GM12878 (cell line): Measurements from ENCODE around the gene PRR5. TPM values are rescaled to one million over a fixed set of nuclear protein-coding genes. Genes with fewer than 3 reads are reported as not detected.
A peak's percentile ranks its signal among the peaks of the same experiment; 100 is the strongest.

Source experiments
- BRCA1 ChIP-seq: IDR thresholded peaks from 2 replicates; pipeline ENCODE4 v1.6.1; 2011; ENCODE audit warnings: low read depth, low read length, improper control_type of control experiment
- DPF2 ChIP-seq: fragments of 450-650 bp; IDR thresholded peaks from 2 replicates; pipeline ENCODE4 v1.6.1; 2017; ENCODE audit warnings: mild to moderate bottlenecking
- EED ChIP-seq: sonication (generic); IDR thresholded peaks from 2 replicates; pipeline ENCODE4 v1.6.1; 2016; ENCODE audit warnings: antibody characterized with exemption, low read depth
- EGR1 ChIP-seq, 2 experiments: IDR thresholded peaks; 1 replicate in 1 of 2; 2 replicates in 1 of 2; pipeline ENCODE4 v1.6.1; 2011 to 2012; ENCODE audit warnings: low read depth in 2 of 2, low read length in 2 of 2, borderline replicate concordance in 1 of 2, mild to moderate bottlenecking in 1 of 2, moderate library complexity in 1 of 2
- MEF2A ChIP-seq: IDR thresholded peaks from 2 replicates; pipeline ENCODE4 v1.6.1; 2011; ENCODE audit warnings: low read depth, mild to moderate bottlenecking, low read length, moderate library complexity; ENCODE audit not compliant: insufficient read depth
- NR2C1 ChIP-seq: fragments of 450-650 bp; IDR thresholded peaks from 2 replicates; pipeline ENCODE4 v1.6.1; 2017; ENCODE audit warnings: antibody characterized with exemption, mild to moderate bottlenecking, moderate library complexity
- POLR2A ChIP-seq: IDR thresholded peaks from 2 replicates; pipeline ENCODE4 v1.6.1; 2011; ENCODE audit warnings: low read depth, mild to moderate bottlenecking, low read length
- POLR2AphosphoS5 ChIP-seq: IDR thresholded peaks from 2 replicates; pipeline ENCODE4 v1.6.1; 2011; ENCODE audit warnings: mild to moderate bottlenecking, low read length, inconsistent platforms
- RAD21 ChIP-seq: IDR thresholded peaks from 2 replicates; pipeline ENCODE4 v1.6.1; 2011; ENCODE audit warnings: mild to moderate bottlenecking, low read depth, low read length, moderate library complexity; ENCODE audit not compliant: insufficient read depth
- SMARCA5 ChIP-seq: fragments of 450-650 bp; IDR thresholded peaks from 2 replicates; pipeline ENCODE4 v1.6.1; 2017; ENCODE audit warnings: mild to moderate bottlenecking
- ZNF622 ChIP-seq: fragments of 450-650 bp; IDR thresholded peaks from 2 replicates; pipeline ENCODE4 v1.6.1; 2017; ENCODE audit warnings: mild to moderate bottlenecking, inconsistent platforms
- ZZZ3 ChIP-seq: IDR thresholded peaks from 2 replicates; pipeline ENCODE4 v1.6.1; 2011; ENCODE audit warnings: low read depth; ENCODE audit not compliant: control insufficient read depth, insufficient read length
- polyA plus RNA-seq, 11 experiments: library from polyadenylated mRNA; depleted of rRNA in 4 of 11; unstranded in 6 of 11; stranded (reverse) in 5 of 11; fragments of >200 nt; fragmentation: Nextera tagmentation in 4 of 11; fragmentation: Illumina TruSeq in 1 of 11; extraction: Ambion mirVana in 4 of 11; extraction: Trizol in 1 of 11; gene quantifications; 1 replicate in 1 of 11; 2 replicates in 10 of 11; pipeline versions ENCODE4 v1.2.1 to v1.2.3, GENCODE V29; 2011 to 2016; ENCODE audit warnings: inconsistent platforms in 2 of 11, missing spikeins in 2 of 11, low read depth in 1 of 11
- total RNA-seq, 4 experiments: library from RNA; depleted of rRNA in 3 of 4; stranded (reverse); fragments of >200 nt in 3 of 4; fragmentation: Illumina TruSeq in 1 of 4; extraction: Trizol in 1 of 4; gene quantifications; 2 replicates each; pipeline versions ENCODE4 v1.2.1 to v1.2.3, GENCODE V29; 2013 to 2021
- TF ChIP-seq, protein P1 (sequence below): IDR thresholded peaks from 2 replicates; pipeline ENCODE4 v1.6.1; 2011; ENCODE audit warnings: borderline replicate concordance, low read depth, mild to moderate bottlenecking, moderate library complexity, low read length; ENCODE audit not compliant: insufficient read depth, poor library complexity, severe bottlenecking
- TF ChIP-seq, protein P2 (sequence below): IDR thresholded peaks from 2 replicates; pipeline ENCODE4 v1.6.1; 2011; ENCODE audit warnings: low read depth, mild to moderate bottlenecking, low read length, moderate library complexity, borderline replicate concordance; ENCODE audit errors: extremely low read depth
- TF ChIP-seq, protein P3 (sequence below): fragments of 450-650 bp; IDR thresholded peaks from 2 replicates; pipeline ENCODE4 v1.6.1; 2017; ENCODE audit warnings: antibody characterized with exemption, mild to moderate bottlenecking, moderate library complexity
- TF ChIP-seq, protein P4 (sequence below): IDR thresholded peaks from 2 replicates; pipeline ENCODE4 v1.6.1; 2012; ENCODE audit warnings: low read depth, low read length, improper control_type of control experiment
- TF ChIP-seq, protein P5 (sequence below): fragments of 450-650 bp; formaldehyde crosslinking; IDR thresholded peaks from 2 replicates; pipeline ENCODE4 v1.4.0; 2022; ENCODE audit warnings: mild to moderate bottlenecking, moderate library complexity
- TF ChIP-seq, protein P6 (sequence below): fragments of 450-650 bp; conservative IDR thresholded peaks from 2 replicates; pipeline ENCODE4 v1.6.1; 2017; ENCODE audit warnings: mild to moderate bottlenecking, moderate library complexity

PRR5 gene
- total and polyA plus RNA-seq, 10 of the 15 experiments (the other 5 are each of a cell fraction or from before 2014, with no cell fraction given): 0.03 to 9.4 (median 1.5) TPM

DNA sequence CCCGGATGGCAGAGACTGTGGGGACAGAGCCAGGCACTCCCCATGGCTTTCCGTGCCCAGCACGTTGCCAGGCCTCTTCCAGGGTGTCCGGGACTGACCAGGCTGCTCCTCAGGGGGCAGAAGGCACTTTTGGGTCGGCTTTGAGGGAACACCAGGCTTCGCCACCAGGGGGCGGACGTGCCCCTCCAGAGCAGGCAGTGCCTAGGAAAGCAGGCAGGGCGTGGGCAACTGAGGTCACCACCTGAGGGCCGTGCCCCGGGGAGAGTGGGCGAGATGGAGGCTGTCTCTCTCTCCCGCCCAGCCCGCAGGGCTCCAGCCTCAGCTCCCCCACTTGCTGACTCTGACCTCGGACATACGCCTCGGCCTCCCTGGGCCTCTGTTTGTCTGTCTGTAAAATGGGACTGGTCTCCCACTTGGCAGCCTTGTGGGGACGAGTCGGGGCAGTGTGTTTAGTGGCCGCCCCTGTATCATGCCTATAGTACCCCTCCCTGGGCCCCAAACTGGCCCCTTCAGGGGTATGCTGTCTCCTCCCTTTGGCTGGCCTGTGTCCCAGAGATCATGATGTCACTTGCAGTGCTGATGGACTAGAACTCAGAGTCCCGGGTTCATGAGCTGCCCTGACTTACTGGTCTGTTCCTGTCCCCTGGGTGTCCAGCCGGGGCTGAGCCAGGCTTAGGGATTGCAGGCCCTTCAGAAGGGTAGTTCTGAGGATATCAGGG is 4.4 kb upstream of the PRR5 start (continued):
- TF ChIP-seq, protein P1, sequence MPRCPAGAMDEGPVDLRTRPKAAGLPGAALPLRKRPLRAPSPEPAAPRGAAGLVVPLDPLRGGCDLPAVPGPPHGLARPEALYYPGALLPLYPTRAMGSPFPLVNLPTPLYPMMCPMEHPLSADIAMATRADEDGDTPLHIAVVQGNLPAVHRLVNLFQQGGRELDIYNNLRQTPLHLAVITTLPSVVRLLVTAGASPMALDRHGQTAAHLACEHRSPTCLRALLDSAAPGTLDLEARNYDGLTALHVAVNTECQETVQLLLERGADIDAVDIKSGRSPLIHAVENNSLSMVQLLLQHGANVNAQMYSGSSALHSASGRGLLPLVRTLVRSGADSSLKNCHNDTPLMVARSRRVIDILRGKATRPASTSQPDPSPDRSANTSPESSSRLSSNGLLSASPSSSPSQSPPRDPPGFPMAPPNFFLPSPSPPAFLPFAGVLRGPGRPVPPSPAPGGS: no peak
- TF ChIP-seq, protein P2, sequence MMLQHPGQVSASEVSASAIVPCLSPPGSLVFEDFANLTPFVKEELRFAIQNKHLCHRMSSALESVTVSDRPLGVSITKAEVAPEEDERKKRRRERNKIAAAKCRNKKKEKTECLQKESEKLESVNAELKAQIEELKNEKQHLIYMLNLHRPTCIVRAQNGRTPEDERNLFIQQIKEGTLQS: no peak
- peak; percentile 89 for TF ChIP-seq SMARCA5
- no peak for TF ChIP-seq MEF2A
- no peak for TF ChIP-seq BRCA1
- 0 out of 2 replicates have a peak, but pooled peaks have one; percentile 47 for TF ChIP-seq DPF2
- TF ChIP-seq, protein P3, sequence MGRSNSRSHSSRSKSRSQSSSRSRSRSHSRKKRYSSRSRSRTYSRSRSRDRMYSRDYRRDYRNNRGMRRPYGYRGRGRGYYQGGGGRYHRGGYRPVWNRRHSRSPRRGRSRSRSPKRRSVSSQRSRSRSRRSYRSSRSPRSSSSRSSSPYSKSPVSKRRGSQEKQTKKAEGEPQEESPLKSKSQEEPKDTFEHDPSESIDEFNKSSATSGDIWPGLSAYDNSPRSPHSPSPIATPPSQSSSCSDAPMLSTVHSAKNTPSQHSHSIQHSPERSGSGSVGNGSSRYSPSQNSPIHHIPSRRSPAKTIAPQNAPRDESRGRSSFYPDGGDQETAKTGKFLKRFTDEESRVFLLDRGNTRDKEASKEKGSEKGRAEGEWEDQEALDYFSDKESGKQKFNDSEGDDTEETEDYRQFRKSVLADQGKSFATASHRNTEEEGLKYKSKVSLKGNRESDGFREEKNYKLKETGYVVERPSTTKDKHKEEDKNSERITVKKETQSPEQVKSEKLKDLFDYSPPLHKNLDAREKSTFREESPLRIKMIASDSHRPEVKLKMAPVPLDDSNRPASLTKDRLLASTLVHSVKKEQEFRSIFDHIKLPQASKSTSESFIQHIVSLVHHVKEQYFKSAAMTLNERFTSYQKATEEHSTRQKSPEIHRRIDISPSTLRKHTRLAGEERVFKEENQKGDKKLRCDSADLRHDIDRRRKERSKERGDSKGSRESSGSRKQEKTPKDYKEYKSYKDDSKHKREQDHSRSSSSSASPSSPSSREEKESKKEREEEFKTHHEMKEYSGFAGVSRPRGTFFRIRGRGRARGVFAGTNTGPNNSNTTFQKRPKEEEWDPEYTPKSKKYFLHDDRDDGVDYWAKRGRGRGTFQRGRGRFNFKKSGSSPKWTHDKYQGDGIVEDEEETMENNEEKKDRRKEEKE: no peak
- TF ChIP-seq ZNF622: no peak
- TF ChIP-seq, protein P4, sequence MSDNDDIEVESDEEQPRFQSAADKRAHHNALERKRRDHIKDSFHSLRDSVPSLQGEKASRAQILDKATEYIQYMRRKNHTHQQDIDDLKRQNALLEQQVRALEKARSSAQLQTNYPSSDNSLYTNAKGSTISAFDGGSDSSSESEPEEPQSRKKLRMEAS: no peak
- no peak for TF ChIP-seq EED
- no peak for TF ChIP-seq POLR2AphosphoS5
- no peak for TF ChIP-seq POLR2A
- TF ChIP-seq RAD21: peak; percentile 75
- TF ChIP-seq, protein P5, sequence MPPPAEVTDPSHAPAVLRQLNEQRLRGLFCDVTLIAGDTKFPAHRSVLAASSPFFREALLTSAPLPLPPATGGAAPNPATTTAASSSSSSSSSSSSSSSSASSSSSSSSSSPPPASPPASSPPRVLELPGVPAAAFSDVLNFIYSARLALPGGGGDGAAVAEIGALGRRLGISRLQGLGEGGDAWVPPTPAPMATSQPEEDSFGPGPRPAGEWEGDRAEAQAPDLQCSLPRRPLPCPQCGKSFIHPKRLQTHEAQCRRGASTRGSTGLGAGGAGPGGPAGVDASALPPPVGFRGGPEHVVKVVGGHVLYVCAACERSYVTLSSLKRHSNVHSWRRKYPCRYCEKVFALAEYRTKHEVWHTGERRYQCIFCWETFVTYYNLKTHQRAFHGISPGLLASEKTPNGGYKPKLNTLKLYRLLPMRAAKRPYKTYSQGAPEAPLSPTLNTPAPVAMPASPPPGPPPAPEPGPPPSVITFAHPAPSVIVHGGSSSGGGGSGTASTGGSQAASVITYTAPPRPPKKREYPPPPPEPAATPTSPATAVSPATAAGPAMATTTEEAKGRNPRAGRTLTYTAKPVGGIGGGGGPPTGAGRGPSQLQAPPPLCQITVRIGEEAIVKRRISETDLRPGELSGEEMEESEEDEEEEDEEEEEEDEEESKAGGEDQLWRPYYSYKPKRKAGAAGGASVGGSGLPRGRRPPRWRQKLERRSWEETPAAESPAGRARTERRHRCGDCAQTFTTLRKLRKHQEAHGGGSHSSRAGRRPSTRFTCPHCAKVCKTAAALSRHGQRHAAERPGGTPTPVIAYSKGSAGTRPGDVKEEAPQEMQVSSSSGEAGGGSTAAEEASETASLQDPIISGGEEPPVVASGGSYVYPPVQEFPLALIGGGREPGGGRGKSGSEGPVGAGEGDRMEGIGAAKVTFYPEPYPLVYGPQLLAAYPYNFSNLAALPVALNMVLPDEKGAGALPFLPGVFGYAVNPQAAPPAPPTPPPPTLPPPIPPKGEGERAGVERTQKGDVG (CRISPR knock-in tag): no peak
- no peak for TF ChIP-seq EGR1 (IDR thresholded peaks at IDR 0.05; ENCODE audit: borderline replicate concordance in 1 of 2, low read depth in 2 of 2, low read length in 2 of 2)
- no peak for TF ChIP-seq ZZZ3
- TF ChIP-seq, protein P6, sequence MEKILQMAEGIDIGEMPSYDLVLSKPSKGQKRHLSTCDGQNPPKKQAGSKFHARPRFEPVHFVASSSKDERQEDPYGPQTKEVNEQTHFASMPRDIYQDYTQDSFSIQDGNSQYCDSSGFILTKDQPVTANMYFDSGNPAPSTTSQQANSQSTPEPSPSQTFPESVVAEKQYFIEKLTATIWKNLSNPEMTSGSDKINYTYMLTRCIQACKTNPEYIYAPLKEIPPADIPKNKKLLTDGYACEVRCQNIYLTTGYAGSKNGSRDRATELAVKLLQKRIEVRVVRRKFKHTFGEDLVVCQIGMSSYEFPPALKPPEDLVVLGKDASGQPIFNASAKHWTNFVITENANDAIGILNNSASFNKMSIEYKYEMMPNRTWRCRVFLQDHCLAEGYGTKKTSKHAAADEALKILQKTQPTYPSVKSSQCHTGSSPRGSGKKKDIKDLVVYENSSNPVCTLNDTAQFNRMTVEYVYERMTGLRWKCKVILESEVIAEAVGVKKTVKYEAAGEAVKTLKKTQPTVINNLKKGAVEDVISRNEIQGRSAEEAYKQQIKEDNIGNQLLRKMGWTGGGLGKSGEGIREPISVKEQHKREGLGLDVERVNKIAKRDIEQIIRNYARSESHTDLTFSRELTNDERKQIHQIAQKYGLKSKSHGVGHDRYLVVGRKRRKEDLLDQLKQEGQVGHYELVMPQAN: no peak; the same call in 1 of the 2 replicates
- TF ChIP-seq NR2C1: peak; percentile 30; the same call in 1 of the 2 replicates
